CD4-positive, alpha-beta memory T cell (primary cell): ENCODE measurements around the gene ATG4B. TPM values are rescaled to one million over a fixed set of nuclear protein-coding genes. Genes with fewer than 3 reads are reported as not detected.

Experiments
- CTCF ChIA-PET: fragments of 350-600 bp; sonication (Branson Sonifier 250); formaldehyde crosslinking; loops from one replicate; lab custom pipeline; 2021; ENCODE audit warnings: inconsistent platforms; ENCODE audit not compliant: partially characterized antibody; lab: Charles Lee
- POLR2A ChIA-PET: fragments of 350-600 bp; sonication (Branson Sonifier 250); formaldehyde crosslinking; loops from one replicate; lab custom pipeline; 2021; ENCODE audit not compliant: partially characterized antibody; lab: Charles Lee
- DNase-seq, 5 donors: peaks; one replicate each; pipeline versions ENCODE4 v3.0.0 to v3.0.0-alpha.2; 2020 to 2022; ENCODE audit warnings: mixed read lengths in 1 of 5
- H3K27ac ChIP-seq: one replicate; pipeline ENCODE4 v1.7.0; 2013; ENCODE audit warnings: low read depth, low read length
- H3K27me3 ChIP-seq: 2 replicates; pipeline ENCODE4 v1.7.0; 2013; ENCODE audit warnings: mild to moderate bottlenecking, low read length, moderate library complexity; ENCODE audit not compliant: insufficient read depth
- H3K36me3 ChIP-seq: 2 replicates; pipeline ENCODE4 v1.7.0; 2013; ENCODE audit warnings: mild to moderate bottlenecking, low read length, moderate library complexity; ENCODE audit not compliant: insufficient read depth
- H3K4me1 ChIP-seq: 2 replicates; pipeline ENCODE4 v1.7.0; 2013; ENCODE audit warnings: mild to moderate bottlenecking, low read length, moderate library complexity; ENCODE audit not compliant: insufficient read depth
- H3K4me3 ChIP-seq, 2 donors: one replicate each; pipeline ENCODE4 v1.7.0; 2013; ENCODE audit warnings: low read length in 2 of 2, mild to moderate bottlenecking in 1 of 2
- H3K9me3 ChIP-seq, 2 donors: one replicate each; pipeline ENCODE4 v1.7.0; 2013; ENCODE audit warnings: low read length in 2 of 2, control low read depth in 1 of 2; ENCODE audit not compliant: control insufficient read depth in 1 of 2
- H3K27ac Mint-ChIP-seq, 7 donors: one replicate each; pipeline ENCODE4 v1.8.0; 2020 to 2021; ENCODE audit warnings: mixed read lengths in 7 of 7, mild to moderate bottlenecking in 6 of 7, inconsistent platforms in 3 of 7, moderate library complexity in 3 of 7
- H3K27me3 Mint-ChIP-seq, 2 donors: one replicate each; pipeline ENCODE4 v1.8.0; 2020 to 2021; ENCODE audit warnings: mixed read lengths in 2 of 2
- H3K36me3 Mint-ChIP-seq, 2 donors: one replicate each; pipeline ENCODE4 v1.8.0; 2020 to 2021; ENCODE audit warnings: mixed read lengths in 2 of 2, inconsistent platforms in 1 of 2, mild to moderate bottlenecking in 1 of 2
- H3K4me1 Mint-ChIP-seq, 4 donors: one replicate each; pipeline ENCODE4 v1.8.0; 2020 to 2021; ENCODE audit warnings: mixed read lengths in 4 of 4, mild to moderate bottlenecking in 1 of 4
- H3K4me3 Mint-ChIP-seq, 8 donors: one replicate each; pipeline ENCODE4 v1.8.0; 2020 to 2021; ENCODE audit warnings: mixed read lengths in 8 of 8, mild to moderate bottlenecking in 7 of 8, moderate library complexity in 6 of 8, inconsistent platforms in 3 of 8
- H3K9me3 Mint-ChIP-seq, 8 donors: one replicate each; pipeline ENCODE4 v1.8.0; 2020 to 2021; ENCODE audit warnings: mixed read lengths in 8 of 8, mild to moderate bottlenecking in 5 of 8, inconsistent platforms in 3 of 8, moderate library complexity in 1 of 8
- intact Hi-C: fragments of 100-400 bp; cut with micrococcal nuclease; formaldehyde crosslinking; loops from one replicate; pipeline ENCODE4 v1.15.1; 2023
- polyA plus RNA-seq, 2 donors: library from polyadenylated mRNA; unstranded; fragments of 300-500 nt; fragmentation: Illumina TruSeq; gene quantifications; one replicate each; pipeline ENCODE4 v1.2.3, GENCODE V29; 2021
- total RNA-seq, 2 experiments: library from RNA; stranded (reverse); gene quantifications; one replicate each; pipeline ENCODE4 v1.2.3, GENCODE V29; 2021

ATG4B gene
- total and polyA plus RNA-seq, 4 experiments from 2014 or later: 49.2 to 96.9 (median 73.1) TPM

GRCh38 chr2:241597561-241597960 lies 39.9 kb upstream of the ATG4B start:
- H3K9me3 Mint-ChIP-seq: no peaks in the 10 kb centered on the region
- Histone ChIP-seq H3K4me1 (no peaks in the 10 kb centered on the region), H3K36me3 (peaks cover 11% of the 10 kb centered on the region), H3K9me3 (no peaks in the 10 kb centered on the region), H3K4me3 (no peak overlapping the region), H3K27ac (no peak overlapping the region), H3K27me3 (no peaks in the 10 kb centered on the region)
- intact Hi-C loops: no loop called here
- no peak overlapping the region for H3K27ac Mint-ChIP-seq
- CTCF ChIA-PET: no interaction called here
- H3K4me1 Mint-ChIP-seq: peaks cover 0 to under 1% (median 0%) of the 10 kb centered on the region in 4 donors
- no peak for DNase-seq
- H3K27me3 Mint-ChIP-seq: no peaks in the 10 kb centered on the region
- POLR2A ChIA-PET: no interaction called here
- no peak overlapping the region for H3K4me3 Mint-ChIP-seq
- H3K36me3 Mint-ChIP-seq: peaks cover 49 to 56% of the 10 kb centered on the region in 2 donors

GRCh38 chr2:241598061-241598460 lies 39.4 kb upstream of the ATG4B start:
- Mint-ChIP-seq H3K36me3 (peaks cover 44 to 56% of the 10 kb centered on the region in 2 donors), H3K27ac (no peak overlapping the region), H3K4me3 (no peak overlapping the region), H3K27me3 (no peaks in the 10 kb centered on the region), H3K9me3 (no peaks in the 10 kb centered on the region), H3K4me1 (no peaks in the 10 kb centered on the region)
- intact Hi-C loops: no loop called here
- ChIA-PET POLR2A (no interaction called here), CTCF (interaction anchor here (0.8 to 1.7 kb wide), 3 partner anchors 12 to 340 kb away, joined by 3 to 5 read pairs (median 4); no protein-coding TSS in a partner anchor)
- Histone ChIP-seq H3K4me1 (no peaks in the 10 kb centered on the region), H3K27me3 (no peaks in the 10 kb centered on the region), H3K27ac (no peak overlapping the region), H3K4me3 (no peak overlapping the region), H3K36me3 (peaks cover 11% of the 10 kb centered on the region), H3K9me3 (no peaks in the 10 kb centered on the region)
- DNase-seq: no peak

DNA sequence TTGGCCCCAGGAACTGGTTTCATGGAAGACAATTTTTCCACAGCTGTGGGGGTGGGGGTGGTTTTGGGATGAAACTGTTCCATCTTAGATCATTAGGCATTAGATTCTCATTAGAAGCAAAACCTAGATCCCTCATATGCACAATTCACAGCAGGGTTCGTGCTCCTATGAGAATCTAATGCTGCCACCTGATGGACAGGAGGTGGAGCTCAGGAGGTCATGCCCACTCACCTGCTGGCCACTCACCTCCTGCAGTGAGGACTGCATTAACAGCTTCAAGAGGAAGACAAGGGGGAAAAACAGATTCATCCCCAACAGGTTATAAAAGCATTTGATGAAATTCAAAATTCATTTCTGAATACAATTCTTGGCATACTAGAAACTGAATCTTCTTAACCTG lies 39.0 kb upstream of the ATG4B start:
- H3K27me3 Mint-ChIP-seq: no peaks in the 10 kb centered on the region
- H3K4me1 Mint-ChIP-seq: no peaks in the 10 kb centered on the region
- DNase-seq: no peak
- POLR2A ChIA-PET: no interaction called here
- peak overlapping the region in 1 of 7 donors; percentile 4 for H3K27ac Mint-ChIP-seq
- H3K4me3 Mint-ChIP-seq: no peak overlapping the region
- Histone ChIP-seq H3K36me3 (peaks cover 11% of the 10 kb centered on the region), H3K4me3 (no peak overlapping the region), H3K27ac (no peak overlapping the region), H3K4me1 (no peaks in the 10 kb centered on the region), H3K9me3 (no peaks in the 10 kb centered on the region), H3K27me3 (no peaks in the 10 kb centered on the region)
- H3K36me3 Mint-ChIP-seq: peaks cover 43 to 57% of the 10 kb centered on the region in 2 donors
- CTCF ChIA-PET: interaction anchor here (0.7 to 1.7 kb wide), 4 partner anchors 12 to 341 kb away, joined by 3 to 5 read pairs (median 4); no protein-coding TSS in a partner anchor
- intact Hi-C loops: no loop called here
- no peaks in the 10 kb centered on the region for H3K9me3 Mint-ChIP-seq

DNA sequence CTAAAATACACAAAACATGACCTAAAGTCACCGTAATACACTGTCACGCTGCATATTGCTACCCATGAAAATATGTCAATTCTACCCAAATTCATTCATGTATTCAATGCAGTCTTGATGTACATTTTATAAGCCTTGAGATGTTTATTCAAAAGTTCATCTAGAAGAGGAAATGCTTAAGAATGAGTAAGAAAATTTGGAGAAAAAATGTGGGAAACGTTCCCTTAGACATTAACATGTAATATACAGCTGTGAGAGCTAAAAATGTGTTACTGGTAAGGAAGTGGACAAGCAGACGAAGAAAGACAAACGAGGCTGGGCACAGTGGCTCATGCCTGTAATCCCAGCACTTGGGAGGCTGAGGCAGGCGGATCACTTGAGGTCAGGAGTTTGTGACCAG lies 37.9 kb upstream of the ATG4B start:
- CTCF ChIA-PET: interaction anchor here (0.7 to 1.7 kb wide), 2 partner anchors 10 to 19 kb away, joined by 3 to 5 read pairs; no protein-coding TSS in a partner anchor
- no peak for DNase-seq
- intact Hi-C loops: no loop called here
- Mint-ChIP-seq H3K4me3 (no peak overlapping the region), H3K27me3 (no peaks in the 10 kb centered on the region), H3K27ac (peak overlapping the region in 3 of 7 donors; percentile 0 to 70 (median 10)), H3K4me1 (no peaks in the 10 kb centered on the region), H3K36me3 (peaks cover 39 to 51% of the 10 kb centered on the region in 2 donors), H3K9me3 (no peaks in the 10 kb centered on the region)
- Histone ChIP-seq H3K4me1 (no peaks in the 10 kb centered on the region), H3K9me3 (no peaks in the 10 kb centered on the region), H3K27ac (no peak overlapping the region), H3K36me3 (peaks cover 11% of the 10 kb centered on the region), H3K4me3 (no peak overlapping the region), H3K27me3 (no peaks in the 10 kb centered on the region)
- POLR2A ChIA-PET: no interaction called here

DNA sequence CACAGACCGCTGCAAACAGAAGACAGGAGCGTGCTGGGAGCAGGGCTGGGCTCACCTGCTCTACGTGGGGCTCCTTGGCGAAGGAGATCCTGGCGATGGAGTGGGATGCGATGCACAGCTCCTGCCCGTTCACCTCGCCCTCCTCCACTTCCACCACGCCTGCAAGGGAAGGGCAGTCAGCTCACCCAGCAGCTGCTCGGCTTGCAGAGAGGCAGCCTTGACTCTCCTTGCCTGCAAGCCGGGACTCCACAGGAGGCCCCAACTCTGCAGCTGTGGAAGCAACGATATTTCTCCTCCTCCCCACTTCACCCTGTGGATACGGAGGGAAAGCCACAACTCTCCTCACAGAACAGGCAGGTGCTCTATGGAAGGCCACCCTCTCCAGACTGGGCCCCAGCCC lies 35.7 kb upstream of the ATG4B start:
- no peaks in the 10 kb centered on the region for H3K27me3 Mint-ChIP-seq
- H3K9me3 Mint-ChIP-seq: no peaks in the 10 kb centered on the region
- no peaks in the 10 kb centered on the region for H3K27me3 ChIP-seq
- no peaks in the 10 kb centered on the region for H3K9me3 ChIP-seq
- no peak for DNase-seq
- peaks cover 37 to 53% of the 10 kb centered on the region in 2 donors for H3K36me3 Mint-ChIP-seq
- POLR2A ChIA-PET: no interaction called here
- H3K4me1 Mint-ChIP-seq: no peaks in the 10 kb centered on the region
- no peaks in the 10 kb centered on the region for H3K4me1 ChIP-seq
- H3K4me3 ChIP-seq: no peak overlapping the region
- H3K27ac Mint-ChIP-seq: peak overlapping the region in 1 of 7 donors; percentile 30
- CTCF ChIA-PET: interaction anchor here (1.2 kb wide), 1 partner anchor 9 kb away, joined by 3 read pairs; no protein-coding TSS in a partner anchor
- intact Hi-C loops: no loop called here
- H3K27ac ChIP-seq: no peak overlapping the region
- H3K4me3 Mint-ChIP-seq: no peak overlapping the region
- H3K36me3 ChIP-seq: peaks cover 11% of the 10 kb centered on the region

GRCh38 chr2:241602720-241603119 lies 34.8 kb upstream of the ATG4B start:
- H3K9me3 ChIP-seq: no peaks in the 10 kb centered on the region
- ChIA-PET CTCF (no interaction called here), POLR2A (no interaction called here)
- Mint-ChIP-seq H3K27ac (no peak overlapping the region), H3K36me3 (peaks cover 34 to 47% of the 10 kb centered on the region in 2 donors), H3K4me3 (no peak overlapping the region), H3K9me3 (no peaks in the 10 kb centered on the region), H3K27me3 (no peaks in the 10 kb centered on the region), H3K4me1 (no peaks in the 10 kb centered on the region)
- H3K27me3 ChIP-seq: no peaks in the 10 kb centered on the region
- H3K27ac ChIP-seq: no peak overlapping the region
- peaks cover 11% of the 10 kb centered on the region for H3K36me3 ChIP-seq
- DNase-seq: no peak
- H3K4me1 ChIP-seq: no peaks in the 10 kb centered on the region
- no peak overlapping the region for H3K4me3 ChIP-seq
- intact Hi-C loops: no loop called here

- H3K27ac ChIP-seq: no peak overlapping the region
- H3K27me3 ChIP-seq: no peaks in the 10 kb centered on the region
- H3K4me1 Mint-ChIP-seq: peaks cover 3 to 5% (median 4%) of the 10 kb centered on the region in 4 donors
- ChIA-PET POLR2A (no interaction called here), CTCF (no interaction called here)
- H3K4me3 Mint-ChIP-seq: no peak overlapping the region
- peaks cover 26 to 39% of the 10 kb centered on the region in 2 donors for H3K36me3 Mint-ChIP-seq
- H3K27ac Mint-ChIP-seq: peak overlapping the region in 1 of 7 donors; percentile 25
- intact Hi-C loops: no loop called here
- no peaks in the 10 kb centered on the region for H3K27me3 Mint-ChIP-seq
- peaks cover 2% of the 10 kb centered on the region for H3K4me1 ChIP-seq
- H3K9me3 ChIP-seq: no peaks in the 10 kb centered on the region
- DNase-seq: no peak
- no peak overlapping the region for H3K4me3 ChIP-seq
- H3K9me3 Mint-ChIP-seq: no peaks in the 10 kb centered on the region
- H3K36me3 ChIP-seq: peaks cover 11% of the 10 kb centered on the region
Observed at GRCh38 chr2:241603686-241604085, 33.8 kb upstream of the ATG4B start.
